ENCODE measurements around the gene NISCH. TPM values are rescaled to one million over a fixed set of nuclear protein-coding genes. Genes with fewer than 3 reads are reported as not detected.

The NISCH gene
- total and polyA plus RNA-seq, 2 experiments from 2014 or later: 18.4 to 76.4 TPM

DNA sequence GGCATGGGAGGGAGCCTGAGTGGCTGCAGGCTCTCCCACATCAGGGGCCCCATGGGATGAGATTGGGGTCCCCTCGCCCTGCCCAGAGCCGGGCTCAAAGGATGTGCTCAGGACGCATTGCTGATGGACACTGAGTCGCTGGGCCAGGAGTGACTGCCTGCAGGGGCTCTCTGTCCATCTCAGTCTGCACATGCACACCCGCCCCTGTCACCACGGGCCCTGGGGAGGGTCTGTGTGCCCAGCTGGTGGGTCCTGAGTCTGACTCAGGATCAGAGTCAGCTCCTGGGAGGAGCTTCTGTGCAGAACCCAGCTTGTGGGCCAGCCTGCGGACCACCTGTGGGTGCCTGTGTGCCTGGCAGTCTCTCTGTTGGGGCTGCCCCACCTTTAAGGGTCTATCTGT, 57.9 kb downstream of the NISCH start:
- no peak overlapping the region for H3K27ac Mint-ChIP-seq
- TF ChIP-seq EZH2 (IDR thresholded peaks at IDR 0.05; ENCODE audit: low read depth, unreplicated experiment): no peak
- H3K4me3 ChIP-seq: no peak overlapping the region
- H3K4me2 ChIP-seq: no peak overlapping the region
- H3K27me3 ChIP-seq (ENCODE audit: insufficient read depth): no peaks in the 10 kb centered on the region
- H3K27me3 Mint-ChIP-seq (ENCODE audit: insufficient read depth, low read depth, poor library complexity): peaks cover 17% of the 10 kb centered on the region
- H2AFZ ChIP-seq: no peak overlapping the region
- no peaks in the 10 kb centered on the region for H3F3A ChIP-seq (replicated peaks; ENCODE audit: low read depth)
- no peaks in the 10 kb centered on the region for H4K20me1 ChIP-seq (replicated peaks; ENCODE audit: insufficient read depth)
- H3K36me3 Mint-ChIP-seq (ENCODE audit: low read depth): no peaks in the 10 kb centered on the region
- H3K4me1 Mint-ChIP-seq: peaks cover 3% of the 10 kb centered on the region
- H3K9me2 ChIP-seq (ENCODE audit: insufficient read depth): no peaks in the 10 kb centered on the region
- no peak overlapping the region for H3K27ac ChIP-seq (ENCODE audit: low read depth)
- H3K4me3 Mint-ChIP-seq: no peak overlapping the region
- DNase-seq (ENCODE audit: low spot score): no peak
- H3K36me3 ChIP-seq (ENCODE audit: insufficient read depth): no peaks in the 10 kb centered on the region
- ATAC-seq: no peak
- no peaks in the 10 kb centered on the region for H3K4me1 ChIP-seq (ENCODE audit: insufficient read depth)
- no peaks in the 10 kb centered on the region for H3K79me2 ChIP-seq (replicated peaks; ENCODE audit: insufficient read depth)
- H3K9me3 Mint-ChIP-seq: no peaks in the 10 kb centered on the region; the same call in 2 of the 3 replicates

DNA sequence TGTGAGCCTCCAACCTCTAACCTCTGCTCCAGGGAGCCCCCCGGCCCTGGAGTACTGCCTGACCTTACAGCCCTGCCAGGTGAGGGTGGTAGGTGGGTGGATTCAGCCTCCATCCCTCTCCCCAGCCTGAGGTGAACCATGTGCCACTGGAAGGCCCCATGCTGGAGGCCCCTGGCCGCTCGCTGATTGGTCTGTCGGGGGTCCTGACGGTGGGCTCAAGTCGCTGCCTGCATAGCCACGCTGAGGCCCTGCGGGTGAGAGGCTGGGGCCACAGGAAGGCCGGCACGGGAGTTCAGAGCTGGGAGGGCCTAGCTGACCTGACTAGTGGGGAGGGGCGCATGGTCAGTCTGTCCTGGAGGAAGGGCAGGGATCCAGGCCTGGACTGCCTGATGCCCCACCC, 59.2 kb downstream of the NISCH start:
- Histone ChIP-seq H3K27ac (ENCODE audit: low read depth) (no peak overlapping the region), H3F3A (replicated peaks; ENCODE audit: low read depth) (0 out of 2 replicates have a peak, but pooled peaks cover 2% of the 10 kb centered on the region), H3K79me2 (replicated peaks; ENCODE audit: insufficient read depth) (no peaks in the 10 kb centered on the region), H2AFZ (no peak overlapping the region), H3K27me3 (ENCODE audit: insufficient read depth) (no peaks in the 10 kb centered on the region), H3K4me3 (no peak overlapping the region), H3K4me1 (ENCODE audit: insufficient read depth) (no peaks in the 10 kb centered on the region), H3K36me3 (ENCODE audit: insufficient read depth) (no peaks in the 10 kb centered on the region), H4K20me1 (replicated peaks; ENCODE audit: insufficient read depth) (no peaks in the 10 kb centered on the region), H3K9me2 (ENCODE audit: insufficient read depth) (no peaks in the 10 kb centered on the region), H3K4me2 (no peak overlapping the region)
- peaks cover 5% of the 10 kb centered on the region; the same call in 2 of the 3 replicates for H3K4me1 Mint-ChIP-seq
- ATAC-seq: no peak
- peaks cover 20% of the 10 kb centered on the region for H3K27me3 Mint-ChIP-seq (ENCODE audit: insufficient read depth, low read depth, poor library complexity)
- no peaks in the 10 kb centered on the region; the same call in 2 of the 3 replicates for H3K9me3 Mint-ChIP-seq
- no peaks in the 10 kb centered on the region for H3K36me3 Mint-ChIP-seq (ENCODE audit: low read depth)
- no peak for TF ChIP-seq POLR2AphosphoS5 (IDR thresholded peaks at IDR 0.05; ENCODE audit: low read depth)
- no peak for TF ChIP-seq ZNF114 (CRISPR knock-in tag; IDR thresholded peaks at IDR 0.05)
- no peak for TF ChIP-seq JUNB (IDR thresholded peaks at IDR 0.05; ENCODE audit: unreplicated experiment)
- no peak for TF ChIP-seq NANOG (IDR thresholded peaks at IDR 0.05; ENCODE audit: borderline replicate concordance)
- TF ChIP-seq, protein P1, sequence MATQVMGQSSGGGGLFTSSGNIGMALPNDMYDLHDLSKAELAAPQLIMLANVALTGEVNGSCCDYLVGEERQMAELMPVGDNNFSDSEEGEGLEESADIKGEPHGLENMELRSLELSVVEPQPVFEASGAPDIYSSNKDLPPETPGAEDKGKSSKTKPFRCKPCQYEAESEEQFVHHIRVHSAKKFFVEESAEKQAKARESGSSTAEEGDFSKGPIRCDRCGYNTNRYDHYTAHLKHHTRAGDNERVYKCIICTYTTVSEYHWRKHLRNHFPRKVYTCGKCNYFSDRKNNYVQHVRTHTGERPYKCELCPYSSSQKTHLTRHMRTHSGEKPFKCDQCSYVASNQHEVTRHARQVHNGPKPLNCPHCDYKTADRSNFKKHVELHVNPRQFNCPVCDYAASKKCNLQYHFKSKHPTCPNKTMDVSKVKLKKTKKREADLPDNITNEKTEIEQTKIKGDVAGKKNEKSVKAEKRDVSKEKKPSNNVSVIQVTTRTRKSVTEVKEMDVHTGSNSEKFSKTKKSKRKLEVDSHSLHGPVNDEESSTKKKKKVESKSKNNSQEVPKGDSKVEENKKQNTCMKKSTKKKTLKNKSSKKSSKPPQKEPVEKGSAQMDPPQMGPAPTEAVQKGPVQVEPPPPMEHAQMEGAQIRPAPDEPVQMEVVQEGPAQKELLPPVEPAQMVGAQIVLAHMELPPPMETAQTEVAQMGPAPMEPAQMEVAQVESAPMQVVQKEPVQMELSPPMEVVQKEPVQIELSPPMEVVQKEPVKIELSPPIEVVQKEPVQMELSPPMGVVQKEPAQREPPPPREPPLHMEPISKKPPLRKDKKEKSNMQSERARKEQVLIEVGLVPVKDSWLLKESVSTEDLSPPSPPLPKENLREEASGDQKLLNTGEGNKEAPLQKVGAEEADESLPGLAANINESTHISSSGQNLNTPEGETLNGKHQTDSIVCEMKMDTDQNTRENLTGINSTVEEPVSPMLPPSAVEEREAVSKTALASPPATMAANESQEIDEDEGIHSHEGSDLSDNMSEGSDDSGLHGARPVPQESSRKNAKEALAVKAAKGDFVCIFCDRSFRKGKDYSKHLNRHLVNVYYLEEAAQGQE (IDR thresholded peaks at IDR 0.05; ENCODE audit: unreplicated experiment): no peak
- no peak for TF ChIP-seq EZH2phosphoT487 (IDR thresholded peaks at IDR 0.05; ENCODE audit: unreplicated experiment)
- TF ChIP-seq, protein P2, sequence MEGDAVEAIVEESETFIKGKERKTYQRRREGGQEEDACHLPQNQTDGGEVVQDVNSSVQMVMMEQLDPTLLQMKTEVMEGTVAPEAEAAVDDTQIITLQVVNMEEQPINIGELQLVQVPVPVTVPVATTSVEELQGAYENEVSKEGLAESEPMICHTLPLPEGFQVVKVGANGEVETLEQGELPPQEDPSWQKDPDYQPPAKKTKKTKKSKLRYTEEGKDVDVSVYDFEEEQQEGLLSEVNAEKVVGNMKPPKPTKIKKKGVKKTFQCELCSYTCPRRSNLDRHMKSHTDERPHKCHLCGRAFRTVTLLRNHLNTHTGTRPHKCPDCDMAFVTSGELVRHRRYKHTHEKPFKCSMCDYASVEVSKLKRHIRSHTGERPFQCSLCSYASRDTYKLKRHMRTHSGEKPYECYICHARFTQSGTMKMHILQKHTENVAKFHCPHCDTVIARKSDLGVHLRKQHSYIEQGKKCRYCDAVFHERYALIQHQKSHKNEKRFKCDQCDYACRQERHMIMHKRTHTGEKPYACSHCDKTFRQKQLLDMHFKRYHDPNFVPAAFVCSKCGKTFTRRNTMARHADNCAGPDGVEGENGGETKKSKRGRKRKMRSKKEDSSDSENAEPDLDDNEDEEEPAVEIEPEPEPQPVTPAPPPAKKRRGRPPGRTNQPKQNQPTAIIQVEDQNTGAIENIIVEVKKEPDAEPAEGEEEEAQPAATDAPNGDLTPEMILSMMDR (conservative IDR thresholded peaks at IDR 0.05; ENCODE audit: low read depth in 2 of 2): no peak
- TF ChIP-seq EZH2 (IDR thresholded peaks at IDR 0.05; ENCODE audit: low read depth, unreplicated experiment): no peak
- DNase-seq (ENCODE audit: low spot score): no peak
- H3K4me3 Mint-ChIP-seq: no peak overlapping the region
- H3K27ac Mint-ChIP-seq: no peak overlapping the region

All from GM23338 (cell line).